ENCODE results near the gene LARGE1.

LARGE1 gene

GRCh38 chr22:33745501-33745900 lies 174.8 kb downstream of the LARGE1 start:
- Histone ChIP-seq H3K27me3 (ENCODE audit: insufficient read depth, poor library complexity, severe bottlenecking) (no peaks in the 10 kb centered on the region), H3K4me3 (replicated peaks; ENCODE audit: insufficient read depth, low read length) (no peak overlapping the region), H3K27ac (replicated peaks) (no peak overlapping the region)
- TF ChIP-seq POLR2AphosphoS5 (IDR thresholded peaks at IDR 0.05; ENCODE audit: low read depth) (no peak), CTCF (IDR thresholded peaks at IDR 0.05; ENCODE audit: insufficient read depth, low read length) (no peak), GABPA (IDR thresholded peaks at IDR 0.05; ENCODE audit: low read depth) (no peak), SPI1 (IDR thresholded peaks at IDR 0.05; ENCODE audit: borderline replicate concordance, low read depth) (no peak), REST (IDR thresholded peaks at IDR 0.05; ENCODE audit: insufficient replicate concordance, low read depth) (no peak)
- DNase-seq (ENCODE audit: low read depth in 1 of 2, low spot score in 1 of 2) = no peak

- no peak overlapping the region for H3K27ac ChIP-seq (replicated peaks)
- TF ChIP-seq SPI1 (IDR thresholded peaks at IDR 0.05; ENCODE audit: borderline replicate concordance, low read depth) (no peak), GABPA (IDR thresholded peaks at IDR 0.05; ENCODE audit: low read depth) (no peak), POLR2AphosphoS5 (IDR thresholded peaks at IDR 0.05; ENCODE audit: low read depth) (no peak), CTCF (IDR thresholded peaks at IDR 0.05; ENCODE audit: insufficient read depth, low read length) (no peak), REST (IDR thresholded peaks at IDR 0.05; ENCODE audit: insufficient replicate concordance, low read depth) (no peak)
- no peaks in the 10 kb centered on the region for H3K27me3 ChIP-seq (ENCODE audit: insufficient read depth, poor library complexity, severe bottlenecking)
- no peak overlapping the region for H3K4me3 ChIP-seq (replicated peaks; ENCODE audit: insufficient read depth, low read length)
- DNase-seq (ENCODE audit: low read depth in 1 of 2, low spot score in 1 of 2) = no peak
These were observed 176.5 kb downstream of the LARGE1 start for GRCh38 chr22:33743756-33744155.

- DNase-seq (ENCODE audit: low read depth in 1 of 2, low spot score in 1 of 2) = no peak
- H3K27ac ChIP-seq (replicated peaks) = no peak overlapping the region
- no peaks in the 10 kb centered on the region for H3K27me3 ChIP-seq (ENCODE audit: insufficient read depth, poor library complexity, severe bottlenecking)
- TF ChIP-seq CTCF (IDR thresholded peaks at IDR 0.05; ENCODE audit: insufficient read depth, low read length) = no peak
- no peak for TF ChIP-seq REST (IDR thresholded peaks at IDR 0.05; ENCODE audit: insufficient replicate concordance, low read depth)
- TF ChIP-seq GABPA (IDR thresholded peaks at IDR 0.05; ENCODE audit: low read depth) = no peak
- TF ChIP-seq SPI1 (IDR thresholded peaks at IDR 0.05; ENCODE audit: borderline replicate concordance, low read depth) = no peak
- TF ChIP-seq POLR2AphosphoS5 (IDR thresholded peaks at IDR 0.05; ENCODE audit: low read depth) = no peak
- no peak overlapping the region for H3K4me3 ChIP-seq (replicated peaks; ENCODE audit: insufficient read depth, low read length)
These were observed 179.3 kb downstream of the LARGE1 start for GRCh38 chr22:33741025-33741424.
